NCI-H1105 treated with DMSO at 0.1 percent for 48 hours (cell line): ENCODE measurements around the gene SOX11.

Source experiments
- DNase-seq: peaks from one replicate; lab custom pipeline; 2025; lab: John Stamatoyannopoulos, UW

The SOX11 gene

DNA sequence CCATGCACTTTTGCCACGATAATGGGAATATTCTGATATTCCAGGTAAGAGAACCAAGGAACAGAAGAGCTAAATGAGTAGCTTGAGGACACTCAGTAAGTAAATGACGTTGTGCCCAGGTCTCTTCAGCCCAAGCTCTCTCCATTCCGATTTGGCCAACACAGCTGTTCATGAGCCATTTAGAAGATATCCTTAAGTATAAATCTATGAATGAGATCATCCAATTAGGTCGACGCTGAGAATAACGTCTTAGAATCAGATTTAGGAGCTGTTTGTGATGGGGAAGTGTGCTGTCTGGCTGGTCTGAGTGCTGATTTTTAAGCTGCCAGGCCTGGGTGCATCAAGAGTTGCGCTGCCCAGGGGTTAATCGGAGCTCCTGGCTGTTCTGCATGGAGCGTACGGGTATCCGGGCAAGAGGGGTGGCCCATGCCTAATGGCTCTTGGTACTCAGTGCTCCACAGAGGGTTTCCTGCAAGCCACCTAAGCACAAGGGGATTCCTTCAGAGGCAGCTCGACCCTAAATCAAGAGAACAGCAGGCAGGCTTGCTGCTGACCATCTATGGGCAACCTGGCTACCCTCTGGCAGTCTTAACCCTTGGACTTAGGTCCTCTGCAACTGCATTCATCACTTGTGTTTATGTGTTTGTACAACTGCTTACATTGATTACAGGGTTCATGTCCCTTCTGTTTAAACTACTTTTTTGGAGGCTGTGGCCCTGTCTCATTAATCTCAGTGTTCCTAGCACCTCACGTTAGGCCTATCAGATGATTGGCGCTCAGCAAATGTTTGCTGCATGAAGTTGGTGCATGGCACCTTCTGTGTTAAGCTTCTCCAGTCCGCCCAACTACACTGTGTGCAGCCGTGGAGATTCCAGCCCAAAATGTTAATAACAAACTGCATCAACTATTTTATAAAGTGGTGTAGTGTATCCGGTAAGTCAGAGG lies 31.9 kb downstream of the SOX11 start:
- DNase-seq, result no peak

DNA sequence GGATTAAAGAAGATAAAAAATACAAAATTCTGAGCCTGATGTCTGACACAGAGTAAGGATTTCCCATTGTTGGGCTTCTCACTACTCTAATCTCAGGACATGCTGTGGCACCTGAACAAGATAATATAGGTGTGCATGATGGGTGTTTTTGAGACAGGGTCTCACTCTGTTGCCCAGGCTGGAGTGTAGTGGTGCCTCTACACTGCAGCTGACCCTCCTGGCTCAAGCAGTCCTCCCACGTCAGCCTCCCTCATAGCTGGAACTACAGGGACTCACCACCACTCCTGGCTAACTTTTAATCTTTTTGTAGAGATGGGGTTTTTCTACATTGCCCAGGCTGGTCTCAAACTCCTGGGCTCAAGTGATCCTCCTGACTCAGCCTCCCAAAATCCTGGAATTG lies 32.9 kb downstream of the SOX11 start:
- no peak for DNase-seq

DNA sequence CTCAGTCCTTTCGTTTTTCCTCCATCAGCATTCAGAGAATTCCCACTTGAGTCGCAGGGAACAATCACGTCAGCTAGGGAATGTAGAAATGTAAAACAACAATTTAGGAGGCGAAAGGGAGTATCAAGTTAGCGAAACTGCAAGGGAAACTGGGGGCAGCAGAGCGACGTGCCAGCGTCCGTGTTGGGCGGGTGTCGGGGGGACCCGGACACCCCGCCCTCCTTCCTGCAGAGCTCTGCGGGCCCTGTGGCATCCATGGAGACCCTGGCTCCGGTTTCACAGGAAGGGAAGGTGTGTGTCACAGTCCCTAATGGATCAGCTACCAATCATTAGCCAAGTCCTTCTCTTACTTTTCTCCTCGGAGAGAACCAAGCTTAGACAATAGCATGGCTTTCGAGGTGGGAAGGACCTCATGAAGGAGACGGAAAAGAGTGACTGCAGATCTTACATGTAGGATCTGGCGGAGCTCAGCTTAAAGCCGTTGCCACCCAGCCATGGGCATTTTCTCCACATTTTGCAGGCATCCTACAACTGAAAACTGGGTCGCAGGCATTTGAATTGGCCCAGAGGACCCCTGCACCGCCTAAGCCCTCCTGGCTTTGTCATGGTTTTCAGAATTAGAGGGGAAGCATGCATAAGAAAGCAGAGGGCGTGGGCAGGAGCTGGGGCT lies 33.7 kb downstream of the SOX11 start:
- DNase-seq, result no peak

DNA sequence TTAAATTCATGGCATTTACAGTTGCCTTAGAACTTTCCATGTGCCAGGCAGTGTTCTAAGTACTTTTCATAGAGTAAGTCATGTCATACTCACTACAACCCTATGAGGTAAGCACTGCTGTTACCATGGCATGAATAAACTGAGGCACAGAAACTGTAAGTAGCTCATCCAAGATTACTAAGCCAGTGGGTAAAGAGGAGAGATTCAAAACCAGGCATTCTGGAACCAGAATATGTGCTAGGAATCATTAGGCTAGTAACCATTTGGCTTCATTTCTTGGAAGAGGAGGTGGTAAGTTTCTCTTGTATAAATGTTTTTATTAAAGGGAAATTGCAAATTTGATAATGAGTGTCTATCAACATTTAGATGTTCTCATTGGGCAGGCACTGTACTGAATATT lies 35.1 kb downstream of the SOX11 start:
- no peak for DNase-seq

DNA sequence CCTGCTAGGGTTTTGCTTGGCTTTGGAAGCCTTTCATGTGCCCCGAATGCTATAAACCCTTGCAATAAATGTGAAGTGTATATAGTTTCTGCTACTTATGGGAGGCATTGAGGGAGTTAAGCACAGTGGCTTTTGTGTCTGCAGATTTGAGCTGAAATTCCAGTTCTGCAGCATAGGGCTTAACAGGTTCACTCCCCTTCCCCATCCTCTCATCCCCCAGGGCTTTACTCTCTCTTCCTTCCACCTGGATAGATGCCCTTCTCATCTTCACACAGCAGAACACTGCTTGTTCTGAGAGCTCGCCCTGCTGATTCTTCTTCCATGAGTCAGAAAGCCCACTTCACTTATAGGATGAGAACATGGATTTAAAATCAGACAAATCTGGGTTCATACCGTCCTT lies 37.2 kb downstream of the SOX11 start:
- no peak for DNase-seq

DNA sequence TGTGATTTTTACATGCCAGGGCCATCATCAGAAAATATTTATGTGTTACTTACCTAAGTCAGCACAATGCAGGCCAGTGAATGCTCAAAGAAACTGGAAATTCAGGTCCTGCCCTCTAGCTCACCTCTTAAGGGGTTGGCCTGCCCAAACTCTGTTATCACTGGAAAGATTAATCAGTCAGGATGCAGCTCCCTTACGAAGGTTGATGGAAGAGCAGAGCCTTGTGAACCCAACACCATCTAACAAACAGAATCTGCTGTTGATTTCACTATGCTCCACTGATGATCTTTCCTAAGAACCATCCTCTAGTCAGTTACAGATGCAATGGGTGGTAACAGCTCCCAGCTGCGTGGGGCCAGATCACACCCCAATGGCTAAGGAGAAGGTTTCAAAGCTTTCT lies 38.2 kb downstream of the SOX11 start:
- DNase-seq, result no peak

DNA sequence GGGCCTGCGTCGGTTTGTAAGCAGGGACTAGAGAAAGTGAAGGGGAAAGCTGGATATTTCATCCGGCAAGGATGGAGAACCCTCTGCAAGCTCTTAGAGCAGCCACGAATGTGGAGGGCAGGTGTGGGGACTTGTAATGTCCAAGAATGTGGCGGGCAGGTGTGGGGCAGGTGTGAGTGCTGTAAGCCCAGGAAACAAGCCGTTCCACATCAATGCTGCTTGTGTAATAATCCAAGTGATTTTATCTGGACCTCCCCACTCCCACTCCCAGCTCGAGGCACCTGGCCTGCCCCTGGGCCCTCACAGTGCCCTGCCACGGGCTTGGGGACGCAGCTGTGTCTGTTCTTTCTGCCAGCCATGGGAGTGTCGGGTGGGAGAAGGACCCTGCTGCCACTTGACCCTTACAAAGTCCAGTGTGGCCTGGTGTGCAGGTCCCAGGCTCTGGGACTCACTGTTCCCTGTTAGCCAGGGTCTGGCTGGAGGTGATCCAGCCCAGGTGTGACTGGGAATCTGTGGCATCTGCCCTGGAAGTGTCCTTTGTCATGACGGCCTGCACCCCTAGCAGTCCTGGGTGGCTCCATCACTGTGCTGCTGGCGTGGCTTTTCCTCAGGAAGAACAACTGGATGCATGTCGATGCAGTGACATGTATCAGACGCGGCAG lies 42.8 kb downstream of the SOX11 start:
- no peak for DNase-seq

DNA sequence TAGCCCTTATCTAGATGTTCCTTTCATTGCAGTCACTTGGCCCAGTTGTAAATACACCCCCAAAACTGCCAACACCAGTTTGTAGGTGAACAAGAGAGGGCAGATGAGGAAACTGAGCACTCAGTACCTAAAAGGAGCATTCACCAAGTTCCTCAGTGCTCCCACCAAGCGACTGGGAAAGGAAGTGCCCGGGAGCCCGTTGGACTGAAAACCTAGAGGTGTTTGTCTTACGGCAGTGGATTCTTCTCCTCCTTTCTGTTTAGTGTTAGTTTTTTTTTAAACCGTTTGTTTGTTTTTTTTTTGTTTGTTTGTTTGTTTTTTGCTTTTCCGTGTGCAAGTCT lies 43.3 kb downstream of the SOX11 start:
- DNase-seq, result no peak

DNA sequence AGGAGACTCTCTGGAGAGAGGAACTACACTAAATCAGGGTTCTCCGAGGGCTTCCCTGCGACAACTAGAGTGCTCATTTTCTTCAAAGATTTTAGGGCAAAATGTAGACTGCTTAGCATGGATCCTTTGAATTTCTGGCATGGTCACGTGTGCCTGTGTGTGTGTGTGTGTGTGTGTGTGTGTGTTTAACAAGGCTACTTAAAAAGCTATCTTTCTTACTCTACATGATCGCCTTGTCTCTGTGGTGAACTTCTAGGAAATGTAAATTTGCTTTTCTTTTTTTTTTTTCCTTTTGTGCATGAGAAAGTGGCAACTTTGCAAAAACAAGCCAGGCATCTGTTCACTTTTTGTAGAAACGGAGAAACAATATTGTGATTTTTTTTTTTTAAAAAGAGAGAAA lies 43.9 kb downstream of the SOX11 start:
- no peak for DNase-seq

DNA sequence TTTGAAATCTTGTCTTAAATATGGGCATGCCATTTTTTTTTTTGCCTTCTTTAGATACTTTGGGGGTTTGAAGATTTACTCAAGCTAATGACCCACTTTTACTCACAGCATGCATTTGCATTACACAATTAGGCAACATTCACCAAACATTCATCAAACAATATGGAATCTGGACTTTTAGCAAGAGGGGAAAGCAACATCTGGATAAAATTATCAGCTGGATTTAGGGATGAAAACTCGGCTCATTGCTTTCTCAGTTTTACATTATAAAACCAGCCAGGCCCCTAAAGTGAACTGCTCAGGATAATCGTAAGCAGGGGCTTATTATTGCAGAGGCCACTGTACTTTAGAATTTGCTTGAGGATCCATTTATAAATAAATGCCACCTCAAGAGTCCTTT lies 44.7 kb downstream of the SOX11 start:
- no peak for DNase-seq

DNA sequence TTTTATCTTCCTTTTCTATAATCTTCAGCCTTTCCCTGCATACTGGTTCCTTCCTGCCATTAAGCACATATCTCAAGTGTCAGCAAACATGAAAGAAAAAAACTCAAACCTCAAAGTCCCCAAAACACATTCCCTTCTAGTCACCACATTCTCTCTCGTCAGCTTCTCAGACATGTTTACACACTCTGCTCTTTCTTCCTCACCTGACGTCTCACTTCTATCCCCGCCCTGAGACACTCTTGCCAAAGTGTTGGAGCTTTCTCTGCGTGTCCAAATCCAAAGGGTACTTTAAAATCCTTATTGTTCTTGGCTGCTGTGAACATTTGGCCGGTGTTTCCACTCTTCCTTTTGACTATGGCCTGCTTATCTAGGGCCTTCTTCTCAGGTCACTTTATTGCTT lies 47.9 kb downstream of the SOX11 start:
- DNase-seq, result no peak

DNA sequence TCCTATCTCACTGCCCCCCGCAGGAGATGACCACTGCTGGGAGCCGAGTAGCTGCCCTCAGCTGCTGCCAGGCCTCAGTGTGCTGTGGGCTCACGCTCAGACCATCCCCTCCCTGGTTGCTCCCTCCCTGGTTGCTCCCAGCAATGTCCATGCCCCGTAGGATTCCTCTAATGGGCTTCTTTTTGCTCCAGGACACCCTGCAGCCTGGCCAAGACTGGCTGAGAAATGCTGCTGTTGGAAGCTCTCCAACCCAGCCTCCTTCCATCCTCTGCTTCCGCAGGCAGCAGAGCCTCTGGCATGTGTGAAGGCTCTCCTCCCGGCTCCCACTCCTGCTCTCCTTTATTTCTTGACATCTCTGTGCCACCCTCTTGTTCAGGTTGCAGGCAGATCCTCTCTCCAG lies 48.6 kb downstream of the SOX11 start:
- no peak for DNase-seq

DNA sequence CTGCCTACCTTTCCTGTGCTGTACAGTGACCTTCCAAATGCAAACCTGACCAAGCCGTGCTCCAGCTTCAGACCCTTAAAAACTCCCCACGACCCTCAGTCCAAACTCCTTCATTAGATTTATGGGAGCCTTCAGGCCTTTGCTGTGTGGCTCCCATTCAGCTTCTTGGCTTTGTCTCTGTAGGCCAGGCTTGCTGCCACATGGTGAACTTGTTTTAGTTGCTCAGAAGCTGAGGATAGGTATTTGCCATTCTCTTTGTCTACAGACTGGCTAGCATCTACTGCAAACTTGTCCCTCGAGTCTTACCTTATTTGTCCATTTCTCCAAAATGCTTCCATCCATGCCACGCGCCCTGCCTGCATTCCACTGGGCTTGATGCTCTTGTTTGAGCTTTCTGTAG lies 49.1 kb downstream of the SOX11 start:
- DNase-seq, result no peak

DNA sequence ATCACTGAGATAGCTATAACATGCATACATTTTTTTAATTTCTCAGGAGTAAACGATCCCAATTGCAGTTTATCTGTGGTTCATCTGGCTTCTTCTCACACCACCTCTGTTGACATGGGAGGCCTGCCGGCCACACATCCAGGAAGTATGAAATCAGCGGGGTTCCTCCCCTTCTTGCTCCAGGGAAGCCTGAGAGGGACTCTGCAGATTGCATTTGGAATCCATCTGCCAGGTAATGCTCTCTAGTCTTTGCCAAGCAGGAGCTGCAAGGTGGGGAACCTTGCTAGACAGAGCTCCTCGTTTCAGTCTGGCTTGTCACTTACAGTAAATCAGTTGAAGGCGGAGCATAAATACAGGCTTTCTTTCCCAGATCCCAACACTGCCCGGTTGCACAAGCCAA lies 49.9 kb downstream of the SOX11 start:
- no peak for DNase-seq

DNA sequence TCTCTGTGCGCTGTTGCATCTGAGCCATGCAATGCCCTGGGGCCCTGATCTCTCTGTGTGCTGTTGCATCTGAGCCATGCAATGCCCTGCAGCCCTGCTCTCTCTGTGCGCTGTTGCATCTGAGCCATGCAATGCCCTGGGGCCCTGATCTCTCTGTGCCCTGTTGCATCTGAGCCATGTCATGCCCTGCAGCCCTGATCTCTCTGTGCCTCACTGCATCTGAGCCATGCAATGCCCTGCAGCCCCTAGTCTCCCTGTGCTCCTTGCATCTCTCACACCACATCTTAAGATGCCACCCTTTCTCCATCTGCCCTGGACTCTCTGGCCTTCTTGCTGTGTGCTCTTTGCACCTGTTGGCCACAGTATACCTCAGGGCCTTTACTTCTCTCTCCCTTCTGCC lies 56.2 kb downstream of the SOX11 start:
- no peak for DNase-seq

DNA sequence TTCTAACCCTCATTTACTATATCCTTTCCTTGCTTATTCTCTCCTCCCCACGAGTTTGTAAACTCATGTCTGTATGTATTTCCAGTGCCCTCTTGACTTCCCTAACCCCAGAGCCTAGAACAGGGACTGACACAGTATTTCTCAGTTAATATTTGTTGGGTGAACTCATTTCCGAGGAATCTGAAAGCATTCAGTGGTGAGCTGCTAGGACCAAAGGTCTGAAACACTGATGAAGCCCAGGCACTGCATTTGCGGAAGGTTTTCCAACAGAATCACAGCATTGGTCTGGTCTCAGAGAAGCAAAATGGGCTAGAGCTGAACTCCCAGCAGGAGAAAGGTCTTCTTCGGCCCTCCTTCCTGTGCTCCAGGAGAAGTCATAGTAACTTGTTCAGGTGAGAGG lies 56.8 kb downstream of the SOX11 start:
- no peak for DNase-seq

DNA sequence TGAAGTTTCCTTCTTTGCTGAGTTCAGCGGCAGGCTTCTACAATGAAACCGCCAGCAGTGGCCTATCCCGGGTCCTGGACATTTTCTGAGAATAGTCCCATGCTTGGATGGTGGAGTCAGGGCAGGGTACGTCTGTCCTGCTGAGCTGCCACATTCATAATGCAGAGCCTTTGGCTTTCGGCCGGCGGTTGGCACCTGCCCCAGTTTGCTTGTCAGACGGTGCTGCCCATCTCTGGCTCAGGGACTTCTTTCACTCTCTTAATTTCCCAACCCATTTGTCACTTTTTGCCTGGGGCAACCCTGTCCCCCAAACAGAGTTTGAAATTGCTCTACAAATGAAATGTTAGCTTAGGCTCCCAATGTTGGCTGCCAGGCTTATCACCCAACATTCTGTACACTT lies 57.2 kb downstream of the SOX11 start:
- no peak for DNase-seq
